Measurements from ENCODE around the gene HACD4.

Gene HACD4

GRCh38 chr9:21037278-21037677 is 5.8 kb upstream of the HACD4 start:
- Mint-ChIP-seq H3K36me3 (peaks cover 7% of the 10 kb centered on the region), H3K27ac (no peak overlapping the region), H3K4me1 (peaks cover 21% of the 10 kb centered on the region), H3K4me3 (no peak overlapping the region), H3K27me3 (no peaks in the 10 kb centered on the region), H3K9me3 (no peaks in the 10 kb centered on the region)
- CTCF ChIA-PET = interaction anchor here (1.0 to 1.4 kb wide), 2 partner anchors 18 to 23 kb away, joined by 3 read pairs; no protein-coding TSS in a partner anchor
- DNase-seq = no peak

GRCh38 chr9:21031808-21032183 is 356 bp upstream of the HACD4 start:
- H3K36me3 Mint-ChIP-seq = peaks cover 21% of the 10 kb centered on the region
- H3K27me3 Mint-ChIP-seq = no peaks in the 10 kb centered on the region
- peak overlapping the region; percentile 75 for H3K27ac Mint-ChIP-seq
- H3K4me3 Mint-ChIP-seq = no peak overlapping the region
- CTCF ChIA-PET = interaction anchor here (0.6 to 2.5 kb wide), 6 partner anchors 8 to 1064 kb away, joined by 3 to 9 read pairs (median 3); no protein-coding TSS in a partner anchor
- DNase-seq = no peak
- H3K4me1 Mint-ChIP-seq = peaks cover 32% of the 10 kb centered on the region
- no peaks in the 10 kb centered on the region for H3K9me3 Mint-ChIP-seq

- H3K4me3 Mint-ChIP-seq = no peak overlapping the region
- peaks cover 32% of the 10 kb centered on the region for H3K36me3 Mint-ChIP-seq
- peaks cover 39% of the 10 kb centered on the region for H3K4me1 Mint-ChIP-seq
- H3K9me3 Mint-ChIP-seq = no peaks in the 10 kb centered on the region
- no peak overlapping the region for H3K27ac Mint-ChIP-seq
- DNase-seq = peak; percentile 27
- CTCF ChIA-PET = interaction anchor here (0.9 to 2.5 kb wide), 5 partner anchors 10 to 102 kb away, joined by 3 to 9 read pairs (median 3); no protein-coding TSS in a partner anchor
- no peaks in the 10 kb centered on the region for H3K27me3 Mint-ChIP-seq
These were observed 928 bp downstream of the HACD4 start for GRCh38 chr9:21030389-21031035.

- Mint-ChIP-seq H3K4me1 (peaks cover 39% of the 10 kb centered on the region), H3K36me3 (peaks cover 36% of the 10 kb centered on the region), H3K9me3 (no peaks in the 10 kb centered on the region), H3K4me3 (no peak overlapping the region), H3K27ac (no peak overlapping the region), H3K27me3 (no peaks in the 10 kb centered on the region)
- CTCF ChIA-PET = interaction anchor here (1.7 to 2.5 kb wide), 2 partner anchors 49 to 81 kb away, joined by 5 to 9 read pairs; no protein-coding TSS in a partner anchor
- DNase-seq = no peak
These were observed 1.8 kb downstream of the HACD4 start for GRCh38 chr9:21029661-21030060.

- no peak overlapping the region for H3K27ac Mint-ChIP-seq
- no peaks in the 10 kb centered on the region for H3K9me3 Mint-ChIP-seq
- H3K4me1 Mint-ChIP-seq = peaks cover 43% of the 10 kb centered on the region
- CTCF ChIA-PET = no interaction called here
- H3K4me3 Mint-ChIP-seq = no peak overlapping the region
- no peaks in the 10 kb centered on the region for H3K27me3 Mint-ChIP-seq
- no peak for DNase-seq
- peaks cover 43% of the 10 kb centered on the region for H3K36me3 Mint-ChIP-seq
These were observed 3.0 kb downstream of the HACD4 start for GRCh38 chr9:21028466-21028865.

- H3K9me3 Mint-ChIP-seq = peaks cover 2% of the 10 kb centered on the region
- peaks cover 48% of the 10 kb centered on the region for H3K36me3 Mint-ChIP-seq
- peaks cover 35% of the 10 kb centered on the region for H3K4me1 Mint-ChIP-seq
- no peak overlapping the region for H3K4me3 Mint-ChIP-seq
- H3K27me3 Mint-ChIP-seq = no peaks in the 10 kb centered on the region
- DNase-seq = no peak
- no peak overlapping the region for H3K27ac Mint-ChIP-seq
- CTCF ChIA-PET = interaction anchor here (1.0 kb wide), 1 partner anchor 9 kb away, joined by 3 read pairs; no protein-coding TSS in a partner anchor
These were observed 4.1 kb downstream of the HACD4 start for GRCh38 chr9:21027295-21027694.

- Mint-ChIP-seq H3K4me3 (no peak overlapping the region), H3K4me1 (peaks cover 27% of the 10 kb centered on the region), H3K36me3 (peaks cover 69% of the 10 kb centered on the region), H3K27me3 (no peaks in the 10 kb centered on the region), H3K27ac (no peak overlapping the region), H3K9me3 (peaks cover 8% of the 10 kb centered on the region)
- CTCF ChIA-PET = no interaction called here
- no peak for DNase-seq
These were observed 7.6 kb downstream of the HACD4 start for GRCh38 chr9:21023861-21024260.

GRCh38 chr9:21018177-21018576 is 13.3 kb downstream of the HACD4 start:
- H3K4me3 Mint-ChIP-seq = no peak overlapping the region
- peaks cover 61% of the 10 kb centered on the region for H3K36me3 Mint-ChIP-seq
- no peak overlapping the region for H3K27ac Mint-ChIP-seq
- CTCF ChIA-PET = interaction anchor here (1.3 kb wide), 1 partner anchor 9 kb away, joined by 3 read pairs; no protein-coding TSS in a partner anchor
- no peaks in the 10 kb centered on the region for H3K27me3 Mint-ChIP-seq
- H3K9me3 Mint-ChIP-seq = peaks cover 8% of the 10 kb centered on the region
- DNase-seq = no peak
- peaks cover 2% of the 10 kb centered on the region for H3K4me1 Mint-ChIP-seq

GRCh38 chr9:21016701-21017491 is 14.5 kb downstream of the HACD4 start:
- H3K27ac Mint-ChIP-seq = no peak overlapping the region
- CTCF ChIA-PET = interaction anchor here (1.3 kb wide), 1 partner anchor 11 kb away, joined by 3 read pairs; no protein-coding TSS in a partner anchor
- no peak for DNase-seq
- H3K4me1 Mint-ChIP-seq = no peaks in the 10 kb centered on the region
- H3K9me3 Mint-ChIP-seq = peaks cover 2% of the 10 kb centered on the region
- peaks cover 63% of the 10 kb centered on the region for H3K36me3 Mint-ChIP-seq
- H3K27me3 Mint-ChIP-seq = no peaks in the 10 kb centered on the region
- H3K4me3 Mint-ChIP-seq = no peak overlapping the region

GRCh38 chr9:21015995-21016394 is 15.4 kb downstream of the HACD4 start:
- H3K36me3 Mint-ChIP-seq = peaks cover 63% of the 10 kb centered on the region
- no peak for DNase-seq
- H3K4me1 Mint-ChIP-seq = no peaks in the 10 kb centered on the region
- no peak overlapping the region for H3K27ac Mint-ChIP-seq
- no peaks in the 10 kb centered on the region for H3K27me3 Mint-ChIP-seq
- H3K9me3 Mint-ChIP-seq = no peaks in the 10 kb centered on the region
- CTCF ChIA-PET = no interaction called here
- H3K4me3 Mint-ChIP-seq = no peak overlapping the region

GRCh38 chr9:21015129-21015815 is 16.2 kb downstream of the HACD4 start:
- H3K27ac Mint-ChIP-seq = no peak overlapping the region
- H3K4me1 Mint-ChIP-seq = no peaks in the 10 kb centered on the region
- no peaks in the 10 kb centered on the region for H3K27me3 Mint-ChIP-seq
- H3K9me3 Mint-ChIP-seq = no peaks in the 10 kb centered on the region
- no peak for DNase-seq
- no peak overlapping the region for H3K4me3 Mint-ChIP-seq
- H3K36me3 Mint-ChIP-seq = peaks cover 63% of the 10 kb centered on the region
- CTCF ChIA-PET = no interaction called here

GRCh38 chr9:21002040-21002439 is 29.4 kb downstream of the HACD4 start:
- Mint-ChIP-seq H3K4me1 (peaks cover 29% of the 10 kb centered on the region), H3K9me3 (peaks cover 9% of the 10 kb centered on the region), H3K27me3 (no peaks in the 10 kb centered on the region), H3K4me3 (no peak overlapping the region), H3K36me3 (peaks cover 65% of the 10 kb centered on the region), H3K27ac (peak overlapping the region; percentile 67)
- no peak for DNase-seq
- CTCF ChIA-PET = no interaction called here

GRCh38 chr9:21001581-21001980 is 29.9 kb downstream of the HACD4 start:
- H3K36me3 Mint-ChIP-seq = peaks cover 65% of the 10 kb centered on the region

GRCh38 chr9:20997503-20998076 is 33.9 kb downstream of the HACD4 start:
- Mint-ChIP-seq H3K4me1 (peaks cover 44% of the 10 kb centered on the region), H3K27ac (peak overlapping the region; percentile 77), H3K27me3 (no peaks in the 10 kb centered on the region), H3K9me3 (peaks cover 9% of the 10 kb centered on the region), H3K4me3 (no peak overlapping the region), H3K36me3 (peaks cover 72% of the 10 kb centered on the region)
- no peak for DNase-seq
- CTCF ChIA-PET = interaction anchor here (1.1 kb wide), 2 partner anchors 112 to 156 kb away, joined by 3 to 4 read pairs; no protein-coding TSS in a partner anchor

More at GRCh38 chr9:21001581-21001980, 29.9 kb downstream of the HACD4 start:
- Mint-ChIP-seq H3K27me3 (no peaks in the 10 kb centered on the region), H3K4me3 (no peak overlapping the region), H3K27ac (peak overlapping the region; percentile 67), H3K9me3 (peaks cover 9% of the 10 kb centered on the region), H3K4me1 (peaks cover 33% of the 10 kb centered on the region)
- no peak for DNase-seq
- CTCF ChIA-PET = no interaction called here
